Mesendoderm (in vitro differentiated cells): ENCODE results near the gene PRSS27.
"Not testable (repeated sequence)": the region's sequence is repeated elsewhere in the genome, so short reads cannot be mapped to it uniquely, and the experiment has no call there.

Experiments
- DNase-seq: peaks from one replicate; pipeline ENCODE4 v3.0.0; 2013
- H2AK5ac ChIP-seq: 2 replicates; pipeline ENCODE4 v1.6.1; 2013; ENCODE audit warnings: low read length, inconsistent platforms
- H2BK120ac ChIP-seq: 2 replicates; pipeline ENCODE4 v1.6.1; 2013; ENCODE audit warnings: low read depth, mild to moderate bottlenecking, low read length, moderate library complexity, mixed read lengths
- H2BK15ac ChIP-seq: replicated peaks from 2 replicates; pipeline ENCODE4 v1.6.1; 2013; ENCODE audit warnings: low read depth, mild to moderate bottlenecking, moderate library complexity
- H2BK5ac ChIP-seq: 2 replicates; pipeline ENCODE4 v1.6.1; 2013; ENCODE audit warnings: low read length, inconsistent platforms
- H3K18ac ChIP-seq: 2 replicates; pipeline ENCODE4 v1.6.1; 2013; ENCODE audit warnings: mild to moderate bottlenecking, low read length, mixed read lengths
- H3K23ac ChIP-seq: one replicate; pipeline ENCODE4 v1.6.1; 2013; ENCODE audit warnings: low read length
- H3K27ac ChIP-seq: 2 replicates; pipeline ENCODE4 v1.5.1; 2013; ENCODE audit warnings: low read depth, mild to moderate bottlenecking, inconsistent platforms, low read length, moderate library complexity
- H3K27me3 ChIP-seq: 2 replicates; pipeline ENCODE4 v1.6.1; 2013; ENCODE audit warnings: low read length, control low read depth, mild to moderate bottlenecking, inconsistent platforms; ENCODE audit not compliant: insufficient read depth, poor library complexity
- H3K36me3 ChIP-seq: 2 replicates; pipeline ENCODE4 v1.6.1; 2013; ENCODE audit warnings: low read length, inconsistent platforms; ENCODE audit not compliant: control insufficient read depth, insufficient read depth
- H3K4ac ChIP-seq: one replicate; pipeline ENCODE4 v1.6.1; 2013; ENCODE audit warnings: low read depth, mild to moderate bottlenecking, low read length, moderate library complexity
- H3K4me1 ChIP-seq: 2 replicates; pipeline ENCODE4 v1.6.1; 2013; ENCODE audit warnings: low read depth, low read length, inconsistent platforms; ENCODE audit not compliant: control insufficient read depth
- H3K4me2 ChIP-seq: 2 replicates; pipeline ENCODE4 v1.6.1; 2013; ENCODE audit warnings: low read length
- H3K4me3 ChIP-seq: 2 replicates; pipeline ENCODE4 v1.5.1; 2013; ENCODE audit warnings: mild to moderate bottlenecking, low read length
- H3K56ac ChIP-seq: one replicate; pipeline ENCODE4 v1.6.1; 2013; ENCODE audit warnings: low read length
- H3K79me1 ChIP-seq: 2 replicates; pipeline ENCODE4 v1.6.1; 2013; ENCODE audit warnings: low read length, inconsistent platforms
- H3K79me2 ChIP-seq: 2 replicates; pipeline ENCODE4 v1.6.1; 2013; ENCODE audit warnings: mild to moderate bottlenecking, low read length; ENCODE audit not compliant: control insufficient read depth, insufficient read depth
- H3K9ac ChIP-seq: 2 replicates; pipeline ENCODE4 v1.6.1; 2013; ENCODE audit warnings: low read length, inconsistent platforms
- H4K5ac ChIP-seq: one replicate; pipeline ENCODE4 v1.6.1; 2013; ENCODE audit warnings: low read length
- H4K8ac ChIP-seq: one replicate; pipeline ENCODE4 v1.6.1; 2013; ENCODE audit warnings: low read depth, mild to moderate bottlenecking, control low read depth, low read length, moderate library complexity
- WGBS: extraction: QIAGEN DNeasy Blood & Tissue Kit; methylation state at CpG from one replicate; pipeline ENCODE4 v1.1.7; 2013; ENCODE audit warnings: low lambda C conversion rate, missing lambda C conversion rate; ENCODE audit not compliant: insufficient coverage; ENCODE audit errors: extremely low coverage; 5-methylcytosine and 5-hydroxymethylcytosine counted together

Gene PRSS27

DNA sequence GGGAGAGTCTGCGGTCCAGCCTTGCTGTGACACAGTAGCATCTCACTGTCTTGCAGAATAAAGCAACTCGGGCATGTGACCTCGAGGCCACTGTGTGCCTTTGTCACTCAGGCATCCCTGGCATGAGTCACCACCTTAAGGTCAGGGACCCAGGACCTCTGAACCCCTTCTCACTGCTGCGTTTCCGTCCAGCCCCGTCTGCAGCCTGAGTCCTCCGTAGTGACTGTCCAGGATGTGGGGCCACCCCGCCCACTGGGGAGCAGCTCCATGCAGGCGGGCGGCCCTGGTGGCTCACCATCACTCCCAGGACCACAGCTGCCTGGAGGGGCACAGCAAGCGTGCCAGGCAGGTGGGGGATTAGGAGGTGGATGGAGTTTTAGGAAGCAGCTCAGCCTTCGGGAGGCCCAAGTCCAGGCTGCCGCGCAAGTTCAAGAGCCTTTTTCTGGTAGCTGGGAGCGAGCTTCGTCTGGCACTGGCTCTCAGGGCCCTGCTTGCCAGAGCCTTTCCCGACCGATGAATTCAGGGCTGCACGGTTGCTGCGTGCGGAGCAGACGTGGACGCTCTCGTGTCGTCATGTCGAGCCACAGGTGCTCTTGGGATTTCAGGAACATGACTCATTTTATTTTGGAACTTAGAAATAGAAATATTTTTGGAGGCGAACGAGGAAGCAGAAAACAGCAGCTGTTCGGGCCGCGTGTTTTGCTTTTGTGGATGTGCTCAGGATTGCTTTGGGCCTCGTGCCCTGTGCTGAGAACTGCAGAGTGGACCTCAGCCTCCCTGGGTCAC lies 20.9 kb downstream of the PRSS27 start:
- Histone ChIP-seq H3K79me2 (no peaks in the 10 kb centered on the region), H3K4ac (no peak overlapping the region), H3K27me3 (no peaks in the 10 kb centered on the region), H2AK5ac (no peak overlapping the region), H3K23ac (no peak overlapping the region), H3K79me1 (no peaks in the 10 kb centered on the region), H2BK120ac (no peak overlapping the region), H3K36me3 (peaks cover 6% of the 10 kb centered on the region), H3K4me1 (no peaks in the 10 kb centered on the region), H2BK15ac (no peak overlapping the region), H2BK5ac (no peak overlapping the region), H3K27ac (no peak overlapping the region), H3K4me3 (no peak overlapping the region), H4K5ac (no peak overlapping the region), H3K9ac (no peak overlapping the region), H3K4me2 (no peak overlapping the region), H3K18ac (no peak overlapping the region), H3K56ac (no peak overlapping the region), H4K8ac (no peak overlapping the region)
- DNase-seq: no peak
- no CpG with 5 or more reads among the region's 32 CpGs for WGBS

DNA sequence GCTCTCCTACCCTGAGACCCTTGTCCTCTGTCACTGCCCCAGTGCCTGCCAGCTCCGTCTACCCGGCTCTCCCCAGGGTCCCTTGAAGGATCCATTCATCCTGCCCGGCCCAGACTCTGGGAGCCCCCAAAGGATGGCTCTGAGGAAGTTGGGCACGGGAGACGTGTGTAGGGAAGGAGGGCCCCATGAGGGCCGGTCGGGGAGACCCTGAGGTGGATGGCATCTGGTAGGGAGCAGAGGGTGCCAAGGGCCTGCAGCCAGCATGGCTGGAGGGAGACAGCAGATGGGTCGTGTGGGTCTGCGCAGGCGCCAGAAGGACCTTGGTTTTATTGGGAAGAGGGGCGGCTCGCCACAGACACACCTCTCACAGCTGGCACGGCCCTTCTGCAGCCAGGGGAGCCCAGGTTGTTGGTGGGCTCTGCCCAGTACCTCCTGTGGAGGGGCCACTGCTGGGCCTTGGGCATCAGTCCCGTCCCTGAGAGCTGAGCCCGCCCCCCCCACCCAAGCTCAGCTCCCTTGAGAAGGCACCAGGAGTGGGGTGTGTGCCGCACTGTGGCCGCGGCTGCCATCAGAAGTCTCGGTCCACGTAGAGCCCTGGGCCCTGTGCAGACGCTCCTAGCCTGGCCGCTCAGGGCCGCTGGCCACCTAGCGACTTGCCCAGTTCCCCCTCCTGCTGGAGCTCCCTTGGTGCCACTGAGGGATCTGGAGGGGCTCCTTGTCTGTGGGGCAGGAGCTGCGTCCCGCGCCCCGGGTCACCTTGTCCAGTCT lies 21.7 kb downstream of the PRSS27 start:
- Histone ChIP-seq H2BK15ac (no peak overlapping the region), H3K4me1 (no peaks in the 10 kb centered on the region), H3K36me3 (peaks cover 6% of the 10 kb centered on the region), H2BK5ac (no peak overlapping the region), H3K4ac (no peak overlapping the region), H3K18ac (no peak overlapping the region), H4K5ac (no peak overlapping the region), H2AK5ac (no peak overlapping the region), H3K23ac (no peak overlapping the region), H3K4me3 (no peak overlapping the region), H3K79me1 (peaks cover 2% of the 10 kb centered on the region), H3K27me3 (no peaks in the 10 kb centered on the region), H3K27ac (no peak overlapping the region), H2BK120ac (no peak overlapping the region), H3K56ac (no peak overlapping the region), H3K4me2 (no peak overlapping the region), H3K79me2 (peaks cover 3% of the 10 kb centered on the region), H4K8ac (no peak overlapping the region), H3K9ac (no peak overlapping the region)
- no peak for DNase-seq
- no CpG with 5 or more reads among the region's 28 CpGs for WGBS

DNA sequence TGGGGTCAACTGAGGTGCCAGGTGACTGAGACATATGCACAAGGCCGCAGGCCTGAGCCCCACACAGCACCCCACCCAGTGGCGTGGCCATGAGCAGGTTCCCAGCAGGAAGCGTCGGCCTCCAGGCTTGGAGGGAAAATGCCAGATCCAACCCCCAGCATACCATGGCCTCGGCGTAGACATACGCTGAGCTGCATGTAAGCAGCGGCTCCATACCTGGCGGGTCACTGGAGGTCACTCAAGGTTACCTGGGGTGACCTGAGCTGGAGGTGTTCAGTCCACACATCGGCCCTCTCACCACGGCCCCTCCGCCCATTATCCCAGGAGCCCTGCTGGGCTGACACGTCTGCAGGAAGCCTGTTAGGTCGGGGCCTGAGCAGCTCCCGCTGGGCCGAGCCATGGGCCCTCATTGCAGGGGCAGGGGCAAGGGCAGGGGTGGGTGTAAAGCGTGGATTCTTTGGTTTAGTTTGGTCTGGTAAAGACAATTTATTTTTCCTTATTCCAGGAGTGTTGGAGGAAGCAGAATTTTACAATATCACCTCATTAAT lies 22.5 kb downstream of the PRSS27 start:
- Histone ChIP-seq H3K4ac (no peak overlapping the region), H3K36me3 (peaks cover 6% of the 10 kb centered on the region), H3K23ac (no peak overlapping the region), H2AK5ac (no peak overlapping the region), H3K79me1 (peaks cover 4% of the 10 kb centered on the region), H3K4me1 (no peaks in the 10 kb centered on the region), H2BK120ac (no peak overlapping the region), H2BK15ac (no peak overlapping the region), H3K27ac (no peak overlapping the region), H3K27me3 (no peaks in the 10 kb centered on the region), H3K4me2 (no peak overlapping the region), H3K4me3 (no peak overlapping the region), H4K5ac (no peak overlapping the region), H4K8ac (no peak overlapping the region), H2BK5ac (no peak overlapping the region), H3K18ac (no peak overlapping the region), H3K9ac (no peak overlapping the region), H3K79me2 (peaks cover 3% of the 10 kb centered on the region), H3K56ac (no peak overlapping the region)
- no peak for DNase-seq
- no CpG with 5 or more reads among the region's 17 CpGs for WGBS

DNA sequence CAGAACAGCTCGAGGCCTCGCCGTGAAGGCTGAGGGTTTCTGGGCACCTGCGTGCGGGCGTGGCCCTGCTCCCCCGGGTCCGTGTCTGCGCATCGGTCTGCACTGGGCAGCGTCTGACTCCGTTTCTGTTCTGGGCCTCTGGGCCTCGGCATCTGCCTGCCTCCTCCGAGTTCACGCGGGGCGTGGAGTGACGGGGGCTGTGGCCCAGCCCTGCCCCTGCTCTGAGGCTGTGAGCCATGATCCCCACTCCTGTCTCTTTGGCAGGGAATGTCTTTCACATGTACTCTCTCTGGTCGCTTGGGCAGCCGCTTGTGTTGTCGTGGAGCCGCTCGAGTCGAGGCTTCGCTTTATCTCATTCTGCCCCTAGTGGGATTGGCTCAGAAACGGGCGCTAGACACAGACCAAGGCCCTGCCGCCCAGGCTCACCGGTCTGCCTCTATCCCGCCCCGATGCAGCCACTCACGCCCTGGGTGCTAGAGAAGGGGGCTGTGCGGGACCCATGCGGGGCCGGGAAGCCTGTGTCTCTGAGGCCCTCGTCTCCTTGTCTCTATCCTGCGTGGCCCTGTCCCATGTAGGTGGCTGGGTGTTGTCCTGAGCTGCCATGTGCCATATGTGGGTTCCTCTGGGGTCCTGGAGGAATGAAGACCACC lies 23.3 kb downstream of the PRSS27 start:
- H3K4me1 ChIP-seq, H3K4ac ChIP-seq, H3K23ac ChIP-seq, H4K5ac ChIP-seq, H3K4me3 ChIP-seq, H3K79me2 ChIP-seq, H3K36me3 ChIP-seq, H3K4me2 ChIP-seq, H2BK15ac ChIP-seq, H3K27me3 ChIP-seq, H3K27ac ChIP-seq, H3K18ac ChIP-seq, DNase-seq, H2BK5ac ChIP-seq, H2BK120ac ChIP-seq, H3K56ac ChIP-seq, H3K9ac ChIP-seq, H3K79me1 ChIP-seq, H4K8ac ChIP-seq, H2AK5ac ChIP-seq: not testable (repeated sequence)
- no CpG with 5 or more reads among the region's 37 CpGs for WGBS

DNA sequence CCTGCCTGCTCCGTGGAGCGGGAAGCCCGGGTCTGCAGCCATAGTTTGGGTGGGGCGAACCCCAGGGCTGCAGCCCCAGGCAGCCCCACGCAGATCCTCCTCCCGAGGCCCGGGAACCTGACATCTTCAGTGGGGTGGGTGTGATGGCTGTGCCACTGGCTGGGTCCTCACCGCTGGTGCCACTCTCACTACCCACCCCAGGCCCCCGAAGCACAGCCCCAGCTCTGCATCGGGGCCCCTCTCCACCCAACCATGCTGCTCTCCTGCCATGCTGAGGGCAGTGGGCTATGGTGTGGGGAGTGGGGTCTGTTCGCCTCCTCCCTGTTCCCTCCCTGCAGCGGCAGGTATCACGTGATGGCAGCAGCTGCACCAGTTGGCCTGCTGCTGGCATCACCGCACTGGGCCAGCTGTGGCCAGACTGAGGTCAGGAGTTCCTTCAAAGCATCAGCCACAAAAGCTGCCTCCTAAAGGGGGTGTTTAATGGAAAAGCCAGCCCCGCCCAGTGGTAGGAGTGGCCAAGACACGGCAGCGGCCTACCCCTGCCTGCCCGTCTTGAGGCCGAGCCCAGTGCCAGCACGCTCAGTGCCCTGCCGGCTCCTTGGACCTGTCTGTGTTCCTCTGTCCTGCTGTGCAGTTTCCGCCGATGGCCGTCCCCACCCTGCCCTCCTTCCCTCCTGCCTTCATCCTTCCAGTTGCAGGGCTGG lies 26.9 kb downstream of the PRSS27 start:
- no peak overlapping the region for H3K27ac ChIP-seq
- peak; percentile 45 for DNase-seq

More for the DNA sequence above, 26.9 kb downstream of the PRSS27 start:
- Histone ChIP-seq H4K8ac (no peak overlapping the region), H3K23ac (no peak overlapping the region), H2BK5ac (no peak overlapping the region), H3K4me3 (no peak overlapping the region), H4K5ac (no peak overlapping the region), H2BK120ac (no peak overlapping the region), H3K4ac (no peak overlapping the region), H2AK5ac (no peak overlapping the region), H3K18ac (no peak overlapping the region), H3K36me3 (no peaks in the 10 kb centered on the region), H3K79me1 (peaks cover 13% of the 10 kb centered on the region), H3K56ac (peak overlapping the region; percentile 50), H2BK15ac (no peak overlapping the region), H3K4me2 (no peak overlapping the region), H3K4me1 (no peaks in the 10 kb centered on the region), H3K9ac (peak overlapping the region; percentile 24), H3K79me2 (peaks cover 16% of the 10 kb centered on the region), H3K27me3 (no peaks in the 10 kb centered on the region)
- no CpG with 5 or more reads among the region's 24 CpGs for WGBS
